Liver (tissue), 9 donors: Measurements from ENCODE around the gene TNRC6B. TPM values are rescaled to one million over a fixed set of nuclear protein-coding genes. Genes with fewer than 3 reads are reported as not detected.

Source experiments
- DNase-seq: peaks from one replicate; pipeline ENCODE4 v3.0.0-alpha.2; 2017; ENCODE audit warnings: low spot score
- H3K27ac ChIP-seq, 2 donors: one replicate each; pipeline ENCODE4 v1.7.0; 2013; ENCODE audit warnings: inconsistent platforms in 2 of 2, low read length in 2 of 2, control low read depth in 1 of 2, low read depth in 1 of 2, mild to moderate bottlenecking in 1 of 2
- H3K27me3 ChIP-seq, 4 donors: one replicate each; pipeline versions ENCODE4 v1.6.1 to v1.7.0; 2013; ENCODE audit warnings: low read length in 3 of 4, inconsistent platforms in 1 of 4, mild to moderate bottlenecking in 1 of 4, moderate library complexity in 1 of 4; ENCODE audit not compliant: control insufficient read depth in 4 of 4, insufficient read depth in 4 of 4
- H3K36me3 ChIP-seq, 4 donors: one replicate each; pipeline versions ENCODE4 v1.6.1 to v1.7.0; 2013; ENCODE audit warnings: low read length in 3 of 4, mild to moderate bottlenecking in 3 of 4, low read depth in 1 of 4, moderate library complexity in 1 of 4; ENCODE audit not compliant: control insufficient read depth in 4 of 4, insufficient read depth in 3 of 4
- H3K4me1 ChIP-seq, 4 donors: one replicate each; pipeline versions ENCODE4 v1.6.1 to v1.7.0; 2013; ENCODE audit warnings: low read length in 3 of 4, mild to moderate bottlenecking in 3 of 4, moderate library complexity in 1 of 4; ENCODE audit not compliant: control insufficient read depth in 4 of 4, insufficient read depth in 4 of 4
- H3K4me3 ChIP-seq, 3 donors: one replicate each; pipeline versions ENCODE4 v1.6.1 to v1.7.0; 2013; ENCODE audit warnings: low read length in 3 of 3, control low read depth in 1 of 3, low read depth in 1 of 3, mild to moderate bottlenecking in 1 of 3
- H3K9ac ChIP-seq, 2 donors: one replicate each; pipeline ENCODE4 v1.7.0; 2013; ENCODE audit warnings: low read length in 2 of 2, mild to moderate bottlenecking in 2 of 2, moderate library complexity in 2 of 2, control low read depth in 1 of 2, low read depth in 1 of 2
- H3K9me3 ChIP-seq, 4 donors: one replicate each; pipeline versions ENCODE4 v1.6.1 to v1.7.0; 2013; ENCODE audit warnings: low read length in 3 of 4; ENCODE audit not compliant: control insufficient read depth in 4 of 4
- EGR1 ChIP-seq, 2 donors: IDR thresholded peaks; 2 replicates each; pipeline ENCODE4 v1.6.1; 2016 to 2018; ENCODE audit warnings: antibody characterized with exemption in 2 of 2, low read depth in 2 of 2
- FOXA1 ChIP-seq: IDR thresholded peaks from 2 replicates; pipeline ENCODE4 v1.6.1; 2016; ENCODE audit warnings: antibody characterized with exemption
- GABPA ChIP-seq, 2 donors: IDR thresholded peaks in 1 of 2; conservative IDR thresholded peaks in 1 of 2; 2 replicates each; pipeline ENCODE4 v1.6.1; 2016; ENCODE audit warnings: antibody characterized with exemption in 2 of 2, mild to moderate bottlenecking in 1 of 2, moderate library complexity in 1 of 2
- HNF4A ChIP-seq, 2 donors: conservative IDR thresholded peaks; 2 replicates each; pipeline ENCODE4 v1.6.1; 2016; ENCODE audit warnings: antibody characterized with exemption in 2 of 2, mild to moderate bottlenecking in 2 of 2
- HNF4G ChIP-seq: IDR thresholded peaks from 2 replicates; pipeline ENCODE4 v1.6.1; 2016; ENCODE audit warnings: antibody characterized with exemption
- JUND ChIP-seq, 2 donors: IDR thresholded peaks; 2 replicates each; pipeline ENCODE4 v1.6.1; 2016; ENCODE audit warnings: antibody characterized with exemption in 2 of 2
- NR2F2 ChIP-seq: IDR thresholded peaks from 2 replicates; pipeline ENCODE4 v1.6.1; 2016; ENCODE audit warnings: antibody characterized with exemption
- RAD21 ChIP-seq, 2 donors: IDR thresholded peaks; 2 replicates each; pipeline ENCODE4 v1.6.1; 2016; ENCODE audit warnings: antibody characterized with exemption in 2 of 2, mild to moderate bottlenecking in 2 of 2
- RXRA ChIP-seq, 2 donors: IDR thresholded peaks; 2 replicates each; pipeline ENCODE4 v1.6.1; 2017 to 2018; ENCODE audit warnings: antibody characterized with exemption in 2 of 2, mild to moderate bottlenecking in 1 of 2
- SP1 ChIP-seq: IDR thresholded peaks from 2 replicates; pipeline ENCODE4 v1.6.1; 2018; ENCODE audit warnings: antibody characterized with exemption, mild to moderate bottlenecking
- TAF1 ChIP-seq: conservative IDR thresholded peaks from 2 replicates; pipeline ENCODE4 v1.6.1; 2016; ENCODE audit warnings: antibody characterized with exemption, mild to moderate bottlenecking
- YY1 ChIP-seq: IDR thresholded peaks from 2 replicates; pipeline ENCODE4 v1.6.1; 2016; ENCODE audit warnings: antibody characterized with exemption, mild to moderate bottlenecking
- WGBS: extraction: QIAGEN DNeasy Blood & Tissue Kit; methylation state at CpG from one replicate; pipeline ENCODE4 v1.1.7; 2013; 5-methylcytosine and 5-hydroxymethylcytosine counted together
- polyA plus RNA-seq, 2 donors: library from polyadenylated mRNA; stranded (reverse) in 1 of 2; unstranded in 1 of 2; fragments of 200-250 nt in 1 of 2; fragments of >200 nt in 1 of 2; fragmentation: Nextera tagmentation in 1 of 2; extraction: Ambion mirVana in 1 of 2; gene quantifications; one replicate each; pipeline versions ENCODE4 v1.2.1 to v1.2.3, GENCODE V29; 2013 to 2015
- total RNA-seq, 2 donors: library from RNA; depleted of rRNA; stranded (reverse); fragments of >200 nt; gene quantifications; one replicate each; pipeline ENCODE4 v1.2.3, GENCODE V29; 2014
- TF ChIP-seq, protein P1 (sequence below): IDR thresholded peaks from 2 replicates; pipeline ENCODE4 v1.6.1; 2016; ENCODE audit warnings: antibody characterized with exemption
- TF ChIP-seq, protein P2 (sequence below): fragments of 150-350 bp; IDR thresholded peaks from 2 replicates; pipeline ENCODE4 v1.5.1; 2017; ENCODE audit warnings: improper control_type of control experiment, low read depth, low read length; ENCODE audit not compliant: missing input control
- TF ChIP-seq, protein P3 (sequence below): IDR thresholded peaks from 2 replicates; pipeline ENCODE4 v1.6.1; 2016; ENCODE audit warnings: antibody characterized with exemption, mild to moderate bottlenecking
- TF ChIP-seq, protein P4 (sequence below): IDR thresholded peaks from 2 replicates; pipeline ENCODE4 v1.6.1; 2016; ENCODE audit warnings: antibody characterized with exemption
- donor health status: healthy.
- donor health status: healthy.
- donor health status: healthy.
- donor health status: healthy.
- donor health status: healthy.

Gene TNRC6B
- total and polyA plus RNA-seq, 4 donors = 4.6 to 39.1 (median 26.4) TPM

DNA sequence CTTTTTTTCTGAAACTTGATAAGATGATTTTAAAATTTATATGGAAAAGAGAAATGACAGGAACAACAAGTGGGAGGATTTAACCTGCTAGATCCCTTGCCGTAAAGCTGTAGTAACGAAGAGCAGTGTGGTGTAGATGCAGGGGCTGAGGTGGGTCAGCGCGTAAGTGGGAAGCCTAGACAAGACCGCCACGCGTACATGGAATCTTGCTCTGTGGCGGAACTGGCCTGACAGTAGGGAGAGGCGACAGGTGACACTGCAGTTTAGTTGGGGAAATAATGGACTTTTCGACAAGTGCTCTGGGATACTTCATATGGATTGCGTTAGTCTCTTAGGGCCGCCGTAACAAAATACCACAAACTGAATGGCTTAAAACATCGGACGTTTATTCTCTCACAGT is 28.8 kb downstream of the TNRC6B start:
- WGBS = 94% methylated on average over 15 of the region's 15 CpGs

DNA sequence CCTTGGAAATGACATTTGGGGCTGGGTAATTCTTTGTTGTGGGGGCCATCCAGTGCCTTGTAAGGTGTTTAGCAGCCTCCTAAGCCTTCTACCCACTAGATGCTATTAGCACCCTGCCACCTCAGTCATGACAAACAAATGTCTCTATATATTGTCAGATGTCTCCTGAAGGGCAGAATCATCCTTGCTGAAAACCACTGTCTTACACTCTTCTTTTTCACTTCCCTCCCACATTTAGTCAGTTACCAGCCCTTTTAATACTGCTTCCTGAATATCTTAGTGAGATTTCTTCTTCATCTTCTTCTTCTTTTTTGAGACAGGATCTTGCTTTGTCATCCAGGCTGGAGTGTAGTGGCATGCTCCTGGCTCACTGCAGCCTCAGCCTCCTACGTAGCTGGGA is 33.1 kb downstream of the TNRC6B start:
- no peaks in the 10 kb centered on the region for H3K9me3 ChIP-seq
- H3K9ac ChIP-seq = no peak overlapping the region
- DNase-seq = no peak
- 86% methylated on average over 1 of the region's 1 CpG for WGBS
- H3K4me3 ChIP-seq = no peak overlapping the region
- H3K36me3 ChIP-seq = no peaks in the 10 kb centered on the region
- H3K27me3 ChIP-seq = no peaks in the 10 kb centered on the region
- no peak overlapping the region for H3K27ac ChIP-seq
- peaks cover 0 to 15% (median 4%) of the 10 kb centered on the region in 4 donors for H3K4me1 ChIP-seq
- TF ChIP-seq RXRA (IDR thresholded peaks at IDR 0.05) = no peak
- TF ChIP-seq YY1 = no peak
- TF ChIP-seq NR2F2 = no peak
- no peak for TF ChIP-seq HNF4G
- no peak for TF ChIP-seq SP1
- TF ChIP-seq, protein P1, sequence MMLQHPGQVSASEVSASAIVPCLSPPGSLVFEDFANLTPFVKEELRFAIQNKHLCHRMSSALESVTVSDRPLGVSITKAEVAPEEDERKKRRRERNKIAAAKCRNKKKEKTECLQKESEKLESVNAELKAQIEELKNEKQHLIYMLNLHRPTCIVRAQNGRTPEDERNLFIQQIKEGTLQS = no peak
- no peak for TF ChIP-seq FOXA1
- TF ChIP-seq EGR1 (IDR thresholded peaks at IDR 0.05; ENCODE audit: low read depth in 2 of 2) = no peak
- TF ChIP-seq, protein P2, sequence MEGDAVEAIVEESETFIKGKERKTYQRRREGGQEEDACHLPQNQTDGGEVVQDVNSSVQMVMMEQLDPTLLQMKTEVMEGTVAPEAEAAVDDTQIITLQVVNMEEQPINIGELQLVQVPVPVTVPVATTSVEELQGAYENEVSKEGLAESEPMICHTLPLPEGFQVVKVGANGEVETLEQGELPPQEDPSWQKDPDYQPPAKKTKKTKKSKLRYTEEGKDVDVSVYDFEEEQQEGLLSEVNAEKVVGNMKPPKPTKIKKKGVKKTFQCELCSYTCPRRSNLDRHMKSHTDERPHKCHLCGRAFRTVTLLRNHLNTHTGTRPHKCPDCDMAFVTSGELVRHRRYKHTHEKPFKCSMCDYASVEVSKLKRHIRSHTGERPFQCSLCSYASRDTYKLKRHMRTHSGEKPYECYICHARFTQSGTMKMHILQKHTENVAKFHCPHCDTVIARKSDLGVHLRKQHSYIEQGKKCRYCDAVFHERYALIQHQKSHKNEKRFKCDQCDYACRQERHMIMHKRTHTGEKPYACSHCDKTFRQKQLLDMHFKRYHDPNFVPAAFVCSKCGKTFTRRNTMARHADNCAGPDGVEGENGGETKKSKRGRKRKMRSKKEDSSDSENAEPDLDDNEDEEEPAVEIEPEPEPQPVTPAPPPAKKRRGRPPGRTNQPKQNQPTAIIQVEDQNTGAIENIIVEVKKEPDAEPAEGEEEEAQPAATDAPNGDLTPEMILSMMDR = no peak
- no peak for TF ChIP-seq RAD21 (IDR thresholded peaks at IDR 0.05)
- TF ChIP-seq TAF1 = no peak
- TF ChIP-seq, protein P3, sequence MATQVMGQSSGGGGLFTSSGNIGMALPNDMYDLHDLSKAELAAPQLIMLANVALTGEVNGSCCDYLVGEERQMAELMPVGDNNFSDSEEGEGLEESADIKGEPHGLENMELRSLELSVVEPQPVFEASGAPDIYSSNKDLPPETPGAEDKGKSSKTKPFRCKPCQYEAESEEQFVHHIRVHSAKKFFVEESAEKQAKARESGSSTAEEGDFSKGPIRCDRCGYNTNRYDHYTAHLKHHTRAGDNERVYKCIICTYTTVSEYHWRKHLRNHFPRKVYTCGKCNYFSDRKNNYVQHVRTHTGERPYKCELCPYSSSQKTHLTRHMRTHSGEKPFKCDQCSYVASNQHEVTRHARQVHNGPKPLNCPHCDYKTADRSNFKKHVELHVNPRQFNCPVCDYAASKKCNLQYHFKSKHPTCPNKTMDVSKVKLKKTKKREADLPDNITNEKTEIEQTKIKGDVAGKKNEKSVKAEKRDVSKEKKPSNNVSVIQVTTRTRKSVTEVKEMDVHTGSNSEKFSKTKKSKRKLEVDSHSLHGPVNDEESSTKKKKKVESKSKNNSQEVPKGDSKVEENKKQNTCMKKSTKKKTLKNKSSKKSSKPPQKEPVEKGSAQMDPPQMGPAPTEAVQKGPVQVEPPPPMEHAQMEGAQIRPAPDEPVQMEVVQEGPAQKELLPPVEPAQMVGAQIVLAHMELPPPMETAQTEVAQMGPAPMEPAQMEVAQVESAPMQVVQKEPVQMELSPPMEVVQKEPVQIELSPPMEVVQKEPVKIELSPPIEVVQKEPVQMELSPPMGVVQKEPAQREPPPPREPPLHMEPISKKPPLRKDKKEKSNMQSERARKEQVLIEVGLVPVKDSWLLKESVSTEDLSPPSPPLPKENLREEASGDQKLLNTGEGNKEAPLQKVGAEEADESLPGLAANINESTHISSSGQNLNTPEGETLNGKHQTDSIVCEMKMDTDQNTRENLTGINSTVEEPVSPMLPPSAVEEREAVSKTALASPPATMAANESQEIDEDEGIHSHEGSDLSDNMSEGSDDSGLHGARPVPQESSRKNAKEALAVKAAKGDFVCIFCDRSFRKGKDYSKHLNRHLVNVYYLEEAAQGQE = no peak

More for the DNA sequence above, 28.8 kb downstream of the TNRC6B start:
- Histone ChIP-seq H3K4me3 (no peak overlapping the region), H3K9me3 (no peaks in the 10 kb centered on the region), H3K27me3 (no peaks in the 10 kb centered on the region), H3K27ac (no peak overlapping the region), H3K4me1 (peaks cover 0 to 11% (median 7%) of the 10 kb centered on the region in 4 donors), H3K9ac (no peak overlapping the region), H3K36me3 (peaks cover 0 to 2% (median 0%) of the 10 kb centered on the region in 4 donors)
- no peak for DNase-seq
- TF ChIP-seq, protein P4, sequence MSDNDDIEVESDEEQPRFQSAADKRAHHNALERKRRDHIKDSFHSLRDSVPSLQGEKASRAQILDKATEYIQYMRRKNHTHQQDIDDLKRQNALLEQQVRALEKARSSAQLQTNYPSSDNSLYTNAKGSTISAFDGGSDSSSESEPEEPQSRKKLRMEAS = no peak
- TF ChIP-seq HNF4G (no peak), SP1 (no peak), TAF1 (no peak), JUND (IDR thresholded peaks at IDR 0.05) (no peak), YY1 (no peak), EGR1 (IDR thresholded peaks at IDR 0.05; ENCODE audit: low read depth in 2 of 2) (no peak), RXRA (IDR thresholded peaks at IDR 0.05) (no peak), NR2F2 (no peak), FOXA1 (no peak), GABPA (IDR thresholded peaks at IDR 0.05 in 1 of 2, conservative IDR thresholded peaks at IDR 0.05 in 1 of 2) (no peak), RAD21 (IDR thresholded peaks at IDR 0.05) (no peak), HNF4A (conservative IDR thresholded peaks at IDR 0.05) (no peak)
- TF ChIP-seq, protein P1 = no peak
- TF ChIP-seq, protein P3 = no peak
- TF ChIP-seq, protein P2 = no peak
